Kidney (tissue), 14 donors: ENCODE results near the gene ATG13. TPM values are rescaled to one million over a fixed set of nuclear protein-coding genes. Genes with fewer than 3 reads are reported as not detected.

ENCODE experiments used
- DNase-seq, 5 donors: peaks; one replicate each; pipeline ENCODE4 v3.0.0-alpha.2; 2013 to 2020
- FAIRE-seq: peaks from 2 replicates; lab custom pipeline; 2012; peaks lifted over from hg19 to GRCh38; lab: Jason Lieb, UNC
- H3K27ac ChIP-seq, 2 donors: one replicate each; pipeline ENCODE4 v1.7.0; 2013; ENCODE audit warnings: low read depth in 2 of 2, low read length in 2 of 2, inconsistent platforms in 1 of 2
- H3K27me3 ChIP-seq: one replicate; pipeline ENCODE4 v1.7.1; 2013; ENCODE audit warnings: low read length, inconsistent platforms; ENCODE audit not compliant: control insufficient read depth, insufficient read depth
- H3K36me3 ChIP-seq, 3 donors: one replicate each; pipeline versions ENCODE4 v1.7.0 to v1.7.1; 2013; ENCODE audit warnings: low read length in 3 of 3, control low read depth in 1 of 3, inconsistent platforms in 1 of 3; ENCODE audit not compliant: insufficient read depth in 3 of 3, control insufficient read depth in 2 of 3
- H3K4me1 ChIP-seq, 3 donors: one replicate each; pipeline versions ENCODE4 v1.7.0 to v1.7.1; 2013; ENCODE audit warnings: low read length in 3 of 3, inconsistent platforms in 1 of 3, low read depth in 1 of 3; ENCODE audit not compliant: control insufficient read depth in 2 of 3, insufficient read depth in 2 of 3
- H3K4me3 ChIP-seq, 3 donors: one replicate each; pipeline versions ENCODE4 v1.7.0 to v1.8.1; 2013; ENCODE audit warnings: low read length in 3 of 3, control low read depth in 1 of 3, inconsistent platforms in 1 of 3
- H3K9ac ChIP-seq, 3 donors: one replicate each; pipeline versions ENCODE4 v1.7.0 to v1.7.1; 2013; ENCODE audit warnings: low read length in 3 of 3, control low read depth in 1 of 3, inconsistent platforms in 1 of 3
- H3K9me3 ChIP-seq, 3 donors: one replicate each; pipeline versions ENCODE4 v1.7.0 to v1.7.1; 2013; ENCODE audit warnings: low read length in 3 of 3, control low read depth in 1 of 3, inconsistent platforms in 1 of 3; ENCODE audit not compliant: control insufficient read depth in 2 of 3, insufficient read depth in 1 of 3
- CTCF ChIP-seq: IDR thresholded peaks from 3 replicates; pipeline ENCODE4 v1.5.1; 2012; ENCODE audit warnings: mild to moderate bottlenecking, moderate library complexity, borderline replicate concordance; ENCODE audit not compliant: insufficient read depth; ENCODE audit errors: extremely low read depth
- intact Hi-C: fragments of 100-400 bp; cut with DNase I; formaldehyde crosslinking; loops from one replicate; pipeline ENCODE4 v1.11.1; 2022
- polyA plus RNA-seq: library from polyadenylated mRNA; stranded (reverse); fragments of 350-450 nt; fragmentation: Illumina TruSeq; extraction: RNeasy Lipid Tissue Mini Kit (QIAGEN cat#74804); gene quantifications from one replicate; pipeline ENCODE4 v1.2.3, GENCODE V29; 2014; ENCODE audit warnings: low read depth, low replicate concordance; ENCODE audit not compliant: insufficient read depth
- total RNA-seq: library from RNA; stranded (reverse); fragmentation: NEBNext Ultra II Directional; extraction: Animal tissue kit (Norgen Biotek cat#: 25700); gene quantifications from one replicate; pipeline ENCODE4 v1.2.1, GENCODE V29; 2021
- donor health status: control.
- donor health status: control.
- donor health status: control.
- donor health status: control.
- donor health status: control.
- donor health status: DM: yes; HTN: yes; CAD: no.
- donor health status: Normal renal cell carcinoma (clear cell type).

Gene ATG13
- total and polyA plus RNA-seq, 2 donors from 2014 or later: 40.1 to 73.5 TPM

- H3K4me1 ChIP-seq: no peaks in the 10 kb centered on the region
- DNase-seq (no peak), FAIRE-seq (no peak)
- H3K27me3 ChIP-seq: no peaks in the 10 kb centered on the region
- H3K9ac ChIP-seq: no peak overlapping the region
- peaks cover 3 to 4% (median 3%) of the 10 kb centered on the region in 3 donors for H3K36me3 ChIP-seq
- no peak overlapping the region for H3K4me3 ChIP-seq
- H3K27ac ChIP-seq: no peak overlapping the region
- H3K9me3 ChIP-seq: no peaks in the 10 kb centered on the region
- no peak for TF ChIP-seq CTCF
- intact Hi-C loops: no loop called here
These were observed 12.6 kb upstream of the ATG13 start for GRCh38 chr11:46604796-46605195.

GRCh38 chr11:46607516-46607915 lies 9.8 kb upstream of the ATG13 start:
- H3K27ac ChIP-seq: no peak overlapping the region
- no peak for DNase-seq
- FAIRE-seq: no peak
- H3K27me3 ChIP-seq: no peaks in the 10 kb centered on the region
- intact Hi-C loops: no loop called here
- H3K4me3 ChIP-seq: no peak overlapping the region
- no peaks in the 10 kb centered on the region for H3K4me1 ChIP-seq
- peaks cover 3 to 4% (median 3%) of the 10 kb centered on the region in 3 donors for H3K36me3 ChIP-seq
- no peak overlapping the region for H3K9ac ChIP-seq
- H3K9me3 ChIP-seq: no peaks in the 10 kb centered on the region
- TF ChIP-seq CTCF: no peak

GRCh38 chr11:46609386-46609785 lies 8.0 kb upstream of the ATG13 start:
- no peaks in the 10 kb centered on the region for H3K36me3 ChIP-seq
- DNase-seq (no peak), FAIRE-seq (no peak)
- no peak for TF ChIP-seq CTCF
- no peaks in the 10 kb centered on the region for H3K27me3 ChIP-seq
- H3K4me1 ChIP-seq: no peaks in the 10 kb centered on the region
- H3K27ac ChIP-seq: no peak overlapping the region
- H3K4me3 ChIP-seq: no peak overlapping the region
- H3K9ac ChIP-seq: no peak overlapping the region
- no peaks in the 10 kb centered on the region for H3K9me3 ChIP-seq
- intact Hi-C loops: no loop called here
